Adrenal gland (tissue), 5 donors: ENCODE results near the gene ZNF215.

Experiments
- POLR2A ChIP-seq, 2 donors: fragments of 450-650 bp; IDR thresholded peaks; one replicate each; pipeline ENCODE4 v1.6.1; 2017; ENCODE audit warnings: antibody characterized with exemption in 2 of 2, mild to moderate bottlenecking in 2 of 2, moderate library complexity in 1 of 2
- TF ChIP-seq, protein P1 (sequence below), 6 experiments: fragments of 450-650 bp in 4 of 6; fragments of 200-600 bp in 2 of 6; sonication (generic) in 1 of 6; IDR thresholded peaks; 1 replicate in 5 of 6; 2 replicates in 1 of 6; pipeline versions ENCODE4 v1.5.1 to v1.8.0; 2016 to 2021; ENCODE audit warnings: antibody characterized with exemption in 6 of 6, mild to moderate bottlenecking in 2 of 6, moderate library complexity in 1 of 6
- donor health status: DM: no; HTN: no; CAD: no.

- TF ChIP-seq, protein P1, sequence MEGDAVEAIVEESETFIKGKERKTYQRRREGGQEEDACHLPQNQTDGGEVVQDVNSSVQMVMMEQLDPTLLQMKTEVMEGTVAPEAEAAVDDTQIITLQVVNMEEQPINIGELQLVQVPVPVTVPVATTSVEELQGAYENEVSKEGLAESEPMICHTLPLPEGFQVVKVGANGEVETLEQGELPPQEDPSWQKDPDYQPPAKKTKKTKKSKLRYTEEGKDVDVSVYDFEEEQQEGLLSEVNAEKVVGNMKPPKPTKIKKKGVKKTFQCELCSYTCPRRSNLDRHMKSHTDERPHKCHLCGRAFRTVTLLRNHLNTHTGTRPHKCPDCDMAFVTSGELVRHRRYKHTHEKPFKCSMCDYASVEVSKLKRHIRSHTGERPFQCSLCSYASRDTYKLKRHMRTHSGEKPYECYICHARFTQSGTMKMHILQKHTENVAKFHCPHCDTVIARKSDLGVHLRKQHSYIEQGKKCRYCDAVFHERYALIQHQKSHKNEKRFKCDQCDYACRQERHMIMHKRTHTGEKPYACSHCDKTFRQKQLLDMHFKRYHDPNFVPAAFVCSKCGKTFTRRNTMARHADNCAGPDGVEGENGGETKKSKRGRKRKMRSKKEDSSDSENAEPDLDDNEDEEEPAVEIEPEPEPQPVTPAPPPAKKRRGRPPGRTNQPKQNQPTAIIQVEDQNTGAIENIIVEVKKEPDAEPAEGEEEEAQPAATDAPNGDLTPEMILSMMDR (IDR thresholded peaks at IDR 0.05), result no peak
- no peak for TF ChIP-seq POLR2A (IDR thresholded peaks at IDR 0.05)
Measured at GRCh38 chr11:6882751-6883150, 43.5 kb upstream of the ZNF215 start.
